ENCODE results near the gene NAA16. TPM values are rescaled to one million over a fixed set of nuclear protein-coding genes. Genes with fewer than 3 reads are reported as not detected.

Gene NAA16
- total and polyA plus RNA-seq, 2 of the 4 experiments (the other 2 are of a cell fraction) = 6.6 to 8.8 TPM

GRCh38 chr13:41354416-41354815 is 43.3 kb downstream of the NAA16 start:
- Histone ChIP-seq H2BK120ac (ENCODE audit: low read depth, low read length) (no peak overlapping the region), H3K18ac (ENCODE audit: low read depth, low read length) (no peak overlapping the region), H3K56ac (ENCODE audit: extremely low read depth, insufficient read depth, low read length) (no peak overlapping the region), H3K4me3 (ENCODE audit: insufficient read depth, low read depth, low read length) (no peak overlapping the region), H4K20me1 (ENCODE audit: insufficient read depth, low read length) (peaks cover 3% of the 10 kb centered on the region; the same call in 1 of the 2 replicates), H2BK5ac (ENCODE audit: low read depth, low read length, poor library complexity, severe bottlenecking) (no peak overlapping the region), H3K4me2 (ENCODE audit: low read depth, low read length) (no peak overlapping the region), H3K79me1 (ENCODE audit: low read depth in 1 of 2, low read length in 2 of 2) (peaks cover 6 to 36% of the 10 kb centered on the region in 2 experiments), H3K4me1 (ENCODE audit: control insufficient read depth, insufficient read depth, low read length) (peaks cover 3% of the 10 kb centered on the region), H2AFZ (replicated peaks; ENCODE audit: low read length, poor library complexity) (no peak overlapping the region), H4K91ac (ENCODE audit: insufficient read depth, low read depth, low read length) (no peak overlapping the region), H3K4ac (ENCODE audit: low read depth, low read length) (no peak overlapping the region), H3K14ac (replicated peaks; ENCODE audit: low read depth, low read length) (no peak overlapping the region), H2BK20ac (ENCODE audit: low read depth, low read length) (no peak overlapping the region), H2AK9ac (replicated peaks; ENCODE audit: low read depth, low read length, poor library complexity) (no peak overlapping the region), H2BK15ac (ENCODE audit: low read depth, low read length) (no peak overlapping the region), H3K27me3 (ENCODE audit: control insufficient read depth, insufficient read depth, low read length) (no peaks in the 10 kb centered on the region), H2AK5ac (ENCODE audit: low read depth, low read length) (no peak overlapping the region), H3K36me3 (ENCODE audit: control insufficient read depth, insufficient read depth, low read length) (peaks cover 11% of the 10 kb centered on the region), H4K5ac (ENCODE audit: low read depth, low read length) (no peak overlapping the region), H3K9me1 (ENCODE audit: insufficient read depth, low read length) (peaks cover 3% of the 10 kb centered on the region; the same call in 1 of the 2 replicates), H4K8ac (ENCODE audit: low read depth in 2 of 2, low read length in 2 of 2) (no peak overlapping the region), H3K9ac (ENCODE audit: low read depth, low read length) (no peak overlapping the region), H3K9me3 (ENCODE audit: control insufficient read depth, insufficient read depth, low read length) (no peaks in the 10 kb centered on the region), H3K27ac (ENCODE audit: insufficient read depth, low read length) (no peak overlapping the region), H3K23ac (ENCODE audit: low read depth, low read length) (no peak overlapping the region)
- DNase-seq (peak; percentile 18), ATAC-seq (ENCODE audit: low read depth) (no peak)
- no TSS peak for BruUV-seq (replicated peaks)
- ChIA-PET CTCF (no interaction called here), POLR2A (ENCODE audit: unreplicated experiment) (no interaction called here)
- in situ Hi-C loops (cut with MboI; ENCODE audit: low sequenced_read_pairs) (no loop called here), intact Hi-C loops (cut with micrococcal nuclease) (loop anchor here (5.0 kb wide), 1 partner anchor 293 kb away; no protein-coding TSS in a partner anchor), dilution Hi-C loops (cut with HindIII; ENCODE audit: low sequenced_read_pairs, unreplicated experiment) (no loop called here)
- no CpG with 5 or more reads among the region's 5 CpGs for WGBS, 2 experiments (ENCODE audit: extremely low coverage in 2 of 2, insufficient read length in 1 of 2)
- no peak for TF ChIP-seq CEBPB (IDR thresholded peaks at IDR 0.05; ENCODE audit: low read depth, low read length)
- no peak for TF ChIP-seq POLR2A (IDR thresholded peaks at IDR 0.05; ENCODE audit: low read depth, low read length)
- no peak for TF ChIP-seq RCOR1 (IDR thresholded peaks at IDR 0.05; ENCODE audit: insufficient replicate concordance, low read length)
- TF ChIP-seq, protein P1, sequence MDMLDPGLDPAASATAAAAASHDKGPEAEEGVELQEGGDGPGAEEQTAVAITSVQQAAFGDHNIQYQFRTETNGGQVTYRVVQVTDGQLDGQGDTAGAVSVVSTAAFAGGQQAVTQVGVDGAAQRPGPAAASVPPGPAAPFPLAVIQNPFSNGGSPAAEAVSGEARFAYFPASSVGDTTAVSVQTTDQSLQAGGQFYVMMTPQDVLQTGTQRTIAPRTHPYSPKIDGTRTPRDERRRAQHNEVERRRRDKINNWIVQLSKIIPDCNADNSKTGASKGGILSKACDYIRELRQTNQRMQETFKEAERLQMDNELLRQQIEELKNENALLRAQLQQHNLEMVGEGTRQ (IDR thresholded peaks at IDR 0.05; ENCODE audit: low read depth, low read length) = no peak
- no peak for TF ChIP-seq SMC3 (IDR thresholded peaks at IDR 0.05; ENCODE audit: low read depth, low read length)
- no peak for TF ChIP-seq MXI1 (IDR thresholded peaks at IDR 0.05; ENCODE audit: borderline replicate concordance, low read depth, low read length)
- TF ChIP-seq NFE2L2 (IDR thresholded peaks at IDR 0.05; ENCODE audit: low read depth, low read length) = no peak
- TF ChIP-seq MAFK (IDR thresholded peaks at IDR 0.05; ENCODE audit: low read depth, low read length) = no peak
- TF ChIP-seq ELK1 (IDR thresholded peaks at IDR 0.05; ENCODE audit: borderline replicate concordance, low read depth, low read length) = no peak
- no peak for TF ChIP-seq MAZ (IDR thresholded peaks at IDR 0.05; ENCODE audit: borderline replicate concordance, low read depth, low read length)
- TF ChIP-seq CTCF (conservative IDR thresholded peaks at IDR 0.05; ENCODE audit: low read depth, low read length) = no peak

All from IMR-90 (cell line).